ENCODE measurements around the gene NRXN3.
A peak's percentile ranks its signal among the peaks of the same experiment; 100 is the strongest.

Gene NRXN3

GRCh38 chr14:79253576-79253975 lies 1083.4 kb downstream of the NRXN3 start:
- no CpG with 5 or more reads among the region's 3 CpGs for WGBS (ENCODE audit: insufficient coverage)
- Histone ChIP-seq H3K36me3 (ENCODE audit: control insufficient read depth in 4 of 4, insufficient read depth in 4 of 4, low read length in 3 of 4) (no peaks in the 10 kb centered on the region), H3K4me1 (ENCODE audit: control extremely low read depth in 1 of 4, control insufficient read depth in 4 of 4, insufficient read depth in 4 of 4, low read length in 3 of 4) (no peaks in the 10 kb centered on the region), H3K27ac (ENCODE audit: insufficient read depth in 1 of 2, low read depth in 1 of 2, low read length in 2 of 2, poor library complexity in 1 of 2, severe bottlenecking in 2 of 2) (no peak overlapping the region), H3K9me3 (ENCODE audit: control extremely low read depth in 1 of 5, control insufficient read depth in 4 of 5, insufficient read depth in 2 of 5, low read depth in 1 of 5, low read length in 4 of 5) (no peaks in the 10 kb centered on the region), H3K27me3 (replicated peaks in 2 of 5; ENCODE audit: control insufficient read depth in 4 of 5, insufficient read depth in 5 of 5, low read length in 4 of 5) (peaks cover 0 to 2% (median 0%) of the 10 kb centered on the region in 5 experiments), H3K4me3 (ENCODE audit: control insufficient read depth in 1 of 7, extremely low read depth in 1 of 7, insufficient read depth in 4 of 7, low read depth in 2 of 7, low read length in 6 of 7) (no peak overlapping the region)
- ChIA-PET CTCF (no interaction called here), POLR2A (no interaction called here)
- DNase-seq, result no peak

- POLR2A ChIA-PET, result no interaction called here
- no peaks in the 10 kb centered on the region for H3K9me3 ChIP-seq (ENCODE audit: control extremely low read depth in 1 of 5, control insufficient read depth in 4 of 5, insufficient read depth in 2 of 5, low read depth in 1 of 5, low read length in 4 of 5)
- no peak overlapping the region for H3K4me3 ChIP-seq (ENCODE audit: control insufficient read depth in 1 of 7, extremely low read depth in 1 of 7, insufficient read depth in 4 of 7, low read depth in 2 of 7, low read length in 6 of 7)
- CTCF ChIA-PET, result no interaction called here
- H3K4me1 ChIP-seq (ENCODE audit: control extremely low read depth in 1 of 4, control insufficient read depth in 4 of 4, insufficient read depth in 4 of 4, low read length in 3 of 4), result no peaks in the 10 kb centered on the region
- H3K27ac ChIP-seq (ENCODE audit: insufficient read depth in 1 of 2, low read depth in 1 of 2, low read length in 2 of 2, poor library complexity in 1 of 2, severe bottlenecking in 2 of 2), result no peak overlapping the region
- peaks cover 0 to 2% (median 0%) of the 10 kb centered on the region in 5 experiments for H3K27me3 ChIP-seq (replicated peaks in 2 of 5; ENCODE audit: control insufficient read depth in 4 of 5, insufficient read depth in 5 of 5, low read length in 4 of 5)
- no peaks in the 10 kb centered on the region for H3K36me3 ChIP-seq (ENCODE audit: control insufficient read depth in 4 of 4, insufficient read depth in 4 of 4, low read length in 3 of 4)
- DNase-seq, result no peak
- WGBS (ENCODE audit: insufficient coverage), result 100% methylated on average over 2 of the region's 3 CpGs
Measured at GRCh38 chr14:79254069-79254775, 1084.0 kb downstream of the NRXN3 start.

GRCh38 chr14:79256380-79256779 lies 1086.2 kb downstream of the NRXN3 start:
- Histone ChIP-seq H3K27me3 (replicated peaks in 2 of 5; ENCODE audit: control insufficient read depth in 4 of 5, insufficient read depth in 5 of 5, low read length in 4 of 5) (peaks cover 0 to 2% (median 0%) of the 10 kb centered on the region in 5 experiments), H3K27ac (ENCODE audit: insufficient read depth in 1 of 2, low read depth in 1 of 2, low read length in 2 of 2, poor library complexity in 1 of 2, severe bottlenecking in 2 of 2) (no peak overlapping the region), H3K36me3 (ENCODE audit: control insufficient read depth in 4 of 4, insufficient read depth in 4 of 4, low read length in 3 of 4) (no peaks in the 10 kb centered on the region), H3K4me3 (ENCODE audit: control insufficient read depth in 1 of 7, extremely low read depth in 1 of 7, insufficient read depth in 4 of 7, low read depth in 2 of 7, low read length in 6 of 7) (no peak overlapping the region), H3K9me3 (ENCODE audit: control extremely low read depth in 1 of 5, control insufficient read depth in 4 of 5, insufficient read depth in 2 of 5, low read depth in 1 of 5, low read length in 4 of 5) (no peaks in the 10 kb centered on the region), H3K4me1 (ENCODE audit: control extremely low read depth in 1 of 4, control insufficient read depth in 4 of 4, insufficient read depth in 4 of 4, low read length in 3 of 4) (no peaks in the 10 kb centered on the region)
- no CpG with 5 or more reads among the region's 2 CpGs for WGBS (ENCODE audit: insufficient coverage)
- POLR2A ChIA-PET, result no interaction called here
- CTCF ChIA-PET, result no interaction called here
- peak in 2 of 3 donors; percentile 22 to 25 for DNase-seq

- Histone ChIP-seq H3K4me3 (ENCODE audit: control insufficient read depth in 1 of 7, extremely low read depth in 1 of 7, insufficient read depth in 4 of 7, low read depth in 2 of 7, low read length in 6 of 7) (no peak overlapping the region), H3K36me3 (ENCODE audit: control insufficient read depth in 4 of 4, insufficient read depth in 4 of 4, low read length in 3 of 4) (no peaks in the 10 kb centered on the region), H3K27me3 (replicated peaks in 2 of 5; ENCODE audit: control insufficient read depth in 4 of 5, insufficient read depth in 5 of 5, low read length in 4 of 5) (no peaks in the 10 kb centered on the region), H3K4me1 (ENCODE audit: control extremely low read depth in 1 of 4, control insufficient read depth in 4 of 4, insufficient read depth in 4 of 4, low read length in 3 of 4) (no peaks in the 10 kb centered on the region), H3K27ac (ENCODE audit: insufficient read depth in 1 of 2, low read depth in 1 of 2, low read length in 2 of 2, poor library complexity in 1 of 2, severe bottlenecking in 2 of 2) (no peak overlapping the region), H3K9me3 (ENCODE audit: control extremely low read depth in 1 of 5, control insufficient read depth in 4 of 5, insufficient read depth in 2 of 5, low read depth in 1 of 5, low read length in 4 of 5) (no peaks in the 10 kb centered on the region)
- WGBS (ENCODE audit: insufficient coverage), result 100% methylated on average over 2 of the region's 3 CpGs
- POLR2A ChIA-PET, result no interaction called here
- CTCF ChIA-PET, result no interaction called here
- DNase-seq, result no peak
Measured at GRCh38 chr14:79260406-79260805, 1090.2 kb downstream of the NRXN3 start.

- POLR2A ChIA-PET, result no interaction called here
- no peaks in the 10 kb centered on the region for H3K27me3 ChIP-seq (replicated peaks in 2 of 5; ENCODE audit: control insufficient read depth in 4 of 5, insufficient read depth in 5 of 5, low read length in 4 of 5)
- H3K27ac ChIP-seq (ENCODE audit: insufficient read depth in 1 of 2, low read depth in 1 of 2, low read length in 2 of 2, poor library complexity in 1 of 2, severe bottlenecking in 2 of 2), result no peak overlapping the region
- DNase-seq, result no peak
- no peak overlapping the region for H3K4me3 ChIP-seq (ENCODE audit: control insufficient read depth in 1 of 7, extremely low read depth in 1 of 7, insufficient read depth in 4 of 7, low read depth in 2 of 7, low read length in 6 of 7)
- H3K36me3 ChIP-seq (ENCODE audit: control insufficient read depth in 4 of 4, insufficient read depth in 4 of 4, low read length in 3 of 4), result no peaks in the 10 kb centered on the region
- no peaks in the 10 kb centered on the region for H3K9me3 ChIP-seq (ENCODE audit: control extremely low read depth in 1 of 5, control insufficient read depth in 4 of 5, insufficient read depth in 2 of 5, low read depth in 1 of 5, low read length in 4 of 5)
- no peaks in the 10 kb centered on the region for H3K4me1 ChIP-seq (ENCODE audit: control extremely low read depth in 1 of 4, control insufficient read depth in 4 of 4, insufficient read depth in 4 of 4, low read length in 3 of 4)
- CTCF ChIA-PET, result no interaction called here
- WGBS (ENCODE audit: insufficient coverage), result 89% methylated on average over 3 of the region's 4 CpGs
Measured at GRCh38 chr14:79265366-79265946, 1095.3 kb downstream of the NRXN3 start.

GRCh38 chr14:79270361-79270760 lies 1100.2 kb downstream of the NRXN3 start:
- POLR2A ChIA-PET, result no interaction called here

GRCh38 chr14:79271122-79271521 lies 1100.9 kb downstream of the NRXN3 start:
- H3K27me3 ChIP-seq (replicated peaks in 2 of 5; ENCODE audit: control insufficient read depth in 4 of 5, insufficient read depth in 5 of 5, low read length in 4 of 5), result peaks cover 0 to 10% (median 4%) of the 10 kb centered on the region in 5 experiments
- H3K27ac ChIP-seq (ENCODE audit: insufficient read depth in 1 of 2, low read depth in 1 of 2, low read length in 2 of 2, poor library complexity in 1 of 2, severe bottlenecking in 2 of 2), result no peak overlapping the region
- H3K36me3 ChIP-seq (ENCODE audit: control insufficient read depth in 4 of 4, insufficient read depth in 4 of 4, low read length in 3 of 4), result no peaks in the 10 kb centered on the region
- DNase-seq, result no peak
- ChIA-PET CTCF (no interaction called here), POLR2A (no interaction called here)
- no peaks in the 10 kb centered on the region for H3K9me3 ChIP-seq (ENCODE audit: control extremely low read depth in 1 of 5, control insufficient read depth in 4 of 5, insufficient read depth in 2 of 5, low read depth in 1 of 5, low read length in 4 of 5)
- H3K4me1 ChIP-seq (ENCODE audit: control extremely low read depth in 1 of 4, control insufficient read depth in 4 of 4, insufficient read depth in 4 of 4, low read length in 3 of 4), result no peaks in the 10 kb centered on the region
- no peak overlapping the region for H3K4me3 ChIP-seq (ENCODE audit: control insufficient read depth in 1 of 7, extremely low read depth in 1 of 7, insufficient read depth in 4 of 7, low read depth in 2 of 7, low read length in 6 of 7)

More at GRCh38 chr14:79270361-79270760, 1100.2 kb downstream of the NRXN3 start:
- Histone ChIP-seq H3K36me3 (ENCODE audit: control insufficient read depth in 4 of 4, insufficient read depth in 4 of 4, low read length in 3 of 4) (no peaks in the 10 kb centered on the region), H3K27me3 (replicated peaks in 2 of 5; ENCODE audit: control insufficient read depth in 4 of 5, insufficient read depth in 5 of 5, low read length in 4 of 5) (peaks cover 0 to 2% (median 0%) of the 10 kb centered on the region in 5 experiments), H3K4me1 (ENCODE audit: control extremely low read depth in 1 of 4, control insufficient read depth in 4 of 4, insufficient read depth in 4 of 4, low read length in 3 of 4) (no peaks in the 10 kb centered on the region), H3K4me3 (ENCODE audit: control insufficient read depth in 1 of 7, extremely low read depth in 1 of 7, insufficient read depth in 4 of 7, low read depth in 2 of 7, low read length in 6 of 7) (no peak overlapping the region), H3K27ac (ENCODE audit: insufficient read depth in 1 of 2, low read depth in 1 of 2, low read length in 2 of 2, poor library complexity in 1 of 2, severe bottlenecking in 2 of 2) (no peak overlapping the region), H3K9me3 (ENCODE audit: control extremely low read depth in 1 of 5, control insufficient read depth in 4 of 5, insufficient read depth in 2 of 5, low read depth in 1 of 5, low read length in 4 of 5) (no peaks in the 10 kb centered on the region)
- 89% methylated on average over 3 of the region's 3 CpGs for WGBS (ENCODE audit: insufficient coverage)
- CTCF ChIA-PET, result no interaction called here
- DNase-seq, result no peak

All from common myeloid progenitor, CD34-positive (primary cell).